IPS DF 6.9 (cell line): Measurements from ENCODE around the gene TRPM1.

ENCODE experiments used
- DNase-seq: peaks from one replicate; pipeline ENCODE4 v3.0.0-alpha.2; 2013; ENCODE audit warnings: low read depth, low spot score
- H3K27ac ChIP-seq: one replicate; pipeline ENCODE4 v1.5.1; 2013; ENCODE audit warnings: low read length, control low read depth
- H3K27me3 ChIP-seq: 2 replicates; pipeline ENCODE4 v1.6.1; 2013; ENCODE audit warnings: mild to moderate bottlenecking, low read length; ENCODE audit not compliant: control insufficient read depth, insufficient read depth
- H3K36me3 ChIP-seq: 2 replicates; pipeline ENCODE4 v1.6.1; 2013; ENCODE audit warnings: low read length; ENCODE audit not compliant: control insufficient read depth, insufficient read depth
- H3K4me1 ChIP-seq: 2 replicates; pipeline ENCODE4 v1.6.1; 2013; ENCODE audit warnings: low read length; ENCODE audit not compliant: control insufficient read depth, insufficient read depth
- H3K4me3 ChIP-seq: 2 replicates; pipeline ENCODE4 v1.5.1; 2013; ENCODE audit warnings: mild to moderate bottlenecking, low read length
- H3K9me3 ChIP-seq: 2 replicates; pipeline ENCODE4 v1.6.1; 2013; ENCODE audit warnings: low read length, inconsistent platforms; ENCODE audit not compliant: control insufficient read depth, insufficient read depth
- WGBS: extraction: QIAGEN DNeasy Blood & Tissue Kit; methylation state at CpG from one replicate; pipeline ENCODE4 v1.1.7; 2013; ENCODE audit warnings: mixed read lengths, missing lambda C conversion rate; ENCODE audit not compliant: insufficient read length, insufficient coverage; 5-methylcytosine and 5-hydroxymethylcytosine counted together

The TRPM1 gene

GRCh38 chr15:31004220-31004733, 97.2 kb downstream of the TRPM1 start:
- Histone ChIP-seq H3K27me3 (no peaks in the 10 kb centered on the region), H3K36me3 (no peaks in the 10 kb centered on the region), H3K4me3 (no peak overlapping the region), H3K9me3 (no peaks in the 10 kb centered on the region), H3K27ac (no peak overlapping the region), H3K4me1 (no peaks in the 10 kb centered on the region)
- DNase-seq = no peak
- no CpG with 5 or more reads among the region's 5 CpGs for WGBS

- Histone ChIP-seq H3K4me3 (no peak overlapping the region), H3K4me1 (no peaks in the 10 kb centered on the region), H3K9me3 (no peaks in the 10 kb centered on the region), H3K27ac (no peak overlapping the region), H3K27me3 (no peaks in the 10 kb centered on the region), H3K36me3 (no peaks in the 10 kb centered on the region)
- no CpG with 5 or more reads among the region's 3 CpGs for WGBS
- no peak for DNase-seq
These were observed 99.8 kb downstream of the TRPM1 start for GRCh38 chr15:31001702-31002101.

GRCh38 chr15:30999729-31000128, 101.8 kb downstream of the TRPM1 start:
- Histone ChIP-seq H3K36me3 (no peaks in the 10 kb centered on the region), H3K4me1 (no peaks in the 10 kb centered on the region), H3K4me3 (no peak overlapping the region), H3K9me3 (no peaks in the 10 kb centered on the region), H3K27ac (no peak overlapping the region), H3K27me3 (no peaks in the 10 kb centered on the region)
- DNase-seq = no peak
- no CpG with 5 or more reads among the region's 3 CpGs for WGBS

GRCh38 chr15:30997270-30997669, 104.3 kb downstream of the TRPM1 start:
- no peaks in the 10 kb centered on the region for H3K36me3 ChIP-seq
- H3K9me3 ChIP-seq = no peaks in the 10 kb centered on the region
- WGBS = no CpG with 5 or more reads among the region's 1 CpG
- no peaks in the 10 kb centered on the region for H3K4me1 ChIP-seq
- no peaks in the 10 kb centered on the region for H3K27me3 ChIP-seq
- no peak overlapping the region for H3K4me3 ChIP-seq
- no peak for DNase-seq
- no peak overlapping the region for H3K27ac ChIP-seq

- WGBS = no CpG with 5 or more reads among the region's 7 CpGs
- Histone ChIP-seq H3K36me3 (no peaks in the 10 kb centered on the region), H3K27ac (no peak overlapping the region), H3K9me3 (no peaks in the 10 kb centered on the region), H3K27me3 (no peaks in the 10 kb centered on the region), H3K4me1 (no peaks in the 10 kb centered on the region; the same call in 1 of the 2 replicates), H3K4me3 (peak overlapping the region; percentile 78; the same call in 1 of the 2 replicates)
- DNase-seq = no peak
These were observed 109.2 kb downstream of the TRPM1 start for GRCh38 chr15:30992249-30992864.

GRCh38 chr15:30991255-30992235, 110.0 kb downstream of the TRPM1 start, which contains the start of gene MTMR10:
Gene MTMR10, minus strand, starts transcription at chr15:30991628. Its CDS starts 122 bp downstream, at chr15:30991506.
- Histone ChIP-seq H3K27ac (no peak within 1 kb of the TSS), H3K4me3 (peak within 1 kb of the TSS; percentile 78), H3K4me1 (no peaks in the 10 kb centered on the region; the same call in 1 of the 2 replicates), H3K27me3 (no peaks in the 10 kb centered on the region), H3K9me3 (no peaks in the 10 kb centered on the region), H3K36me3 (no peaks in the 10 kb centered on the region)
- no peak for DNase-seq
- no CpG with 5 or more reads among the region's 114 CpGs for WGBS

- no peak for DNase-seq
- H3K4me3 ChIP-seq = peak overlapping the region; percentile 78
- no peak overlapping the region for H3K27ac ChIP-seq
- no peaks in the 10 kb centered on the region for H3K9me3 ChIP-seq
- no peaks in the 10 kb centered on the region for H3K27me3 ChIP-seq
- H3K36me3 ChIP-seq = no peaks in the 10 kb centered on the region
- H3K4me1 ChIP-seq = no peaks in the 10 kb centered on the region; the same call in 1 of the 2 replicates
- WGBS = no CpG with 5 or more reads among the region's 24 CpGs
These were observed 110.9 kb downstream of the TRPM1 start for GRCh38 chr15:30990446-30991254.

- DNase-seq = no peak
- H3K4me3 ChIP-seq = no peak overlapping the region
- no peaks in the 10 kb centered on the region for H3K9me3 ChIP-seq
- no peaks in the 10 kb centered on the region; the same call in 1 of the 2 replicates for H3K4me1 ChIP-seq
- no peak overlapping the region for H3K27ac ChIP-seq
- H3K27me3 ChIP-seq = no peaks in the 10 kb centered on the region
- no peaks in the 10 kb centered on the region for H3K36me3 ChIP-seq
- WGBS = no CpG with 5 or more reads among the region's 2 CpGs
These were observed 111.5 kb downstream of the TRPM1 start for GRCh38 chr15:30990036-30990435.

- H3K4me3 ChIP-seq = no peak overlapping the region
- no peaks in the 10 kb centered on the region for H3K9me3 ChIP-seq
- no peaks in the 10 kb centered on the region for H3K36me3 ChIP-seq
- H3K27ac ChIP-seq = no peak overlapping the region
- H3K4me1 ChIP-seq = no peaks in the 10 kb centered on the region; the same call in 1 of the 2 replicates
- DNase-seq = no peak
- WGBS = no CpG with 5 or more reads among the region's 3 CpGs
- H3K27me3 ChIP-seq = no peaks in the 10 kb centered on the region
These were observed 116.4 kb downstream of the TRPM1 start for GRCh38 chr15:30985081-30985531.

GRCh38 chr15:30984542-30984941, 117.0 kb downstream of the TRPM1 start:
- no CpG with 5 or more reads among the region's 6 CpGs for WGBS
- H3K27me3 ChIP-seq = no peaks in the 10 kb centered on the region
- H3K27ac ChIP-seq = no peak overlapping the region
- no peaks in the 10 kb centered on the region; the same call in 1 of the 2 replicates for H3K4me1 ChIP-seq
- H3K9me3 ChIP-seq = no peaks in the 10 kb centered on the region
- DNase-seq = no peak
- no peak overlapping the region for H3K4me3 ChIP-seq
- no peaks in the 10 kb centered on the region for H3K36me3 ChIP-seq
